Measurements from ENCODE around the gene ITGA2B. TPM values are rescaled to one million over a fixed set of nuclear protein-coding genes. Genes with fewer than 3 reads are reported as not detected.

ITGA2B gene
- total RNA-seq, 2 donors from 2014 or later: 2.2 to 3.7 TPM

DNA sequence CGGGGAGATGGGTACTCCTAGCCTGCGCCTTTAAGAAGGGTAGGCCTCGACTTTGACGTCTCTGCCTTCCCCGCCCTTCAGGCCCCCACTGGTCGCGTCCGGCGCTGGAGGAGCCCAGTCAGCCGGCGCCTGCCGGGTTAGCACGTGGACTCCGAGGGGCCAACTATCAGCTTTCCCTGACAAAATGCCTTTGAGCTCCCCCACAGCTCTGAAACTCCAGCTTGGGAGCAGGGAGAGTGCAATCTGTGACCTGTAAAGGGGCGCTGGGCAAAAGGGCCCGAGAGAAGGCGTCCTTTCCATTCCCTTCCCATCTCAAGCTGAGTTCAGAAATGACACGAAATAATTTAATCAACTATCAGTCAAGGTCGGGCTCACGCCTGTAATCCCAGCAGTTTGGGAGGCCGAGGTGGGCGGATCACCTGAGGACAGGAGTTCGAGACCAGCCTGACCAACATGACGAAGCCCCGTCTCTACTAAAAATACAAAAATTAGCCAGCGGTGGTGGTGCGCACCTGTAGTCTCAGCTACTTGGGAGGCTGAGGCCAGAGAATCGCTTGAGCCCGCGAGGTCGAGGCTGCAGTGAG, 62.5 kb downstream of the ITGA2B start:
- H3K36me3 Mint-ChIP-seq (ENCODE audit: low read depth): peaks cover 7% of the 10 kb centered on the region
- H3K27ac Mint-ChIP-seq: peak overlapping the region; percentile 90
- peak; percentile 57 for ATAC-seq (replicated peaks)
- H3K9me3 Mint-ChIP-seq: no peaks in the 10 kb centered on the region
- H3K4me3 Mint-ChIP-seq: peak overlapping the region; percentile 89
- no peaks in the 10 kb centered on the region for H3K27me3 Mint-ChIP-seq
- H3K4me1 Mint-ChIP-seq: no peaks in the 10 kb centered on the region

DNA sequence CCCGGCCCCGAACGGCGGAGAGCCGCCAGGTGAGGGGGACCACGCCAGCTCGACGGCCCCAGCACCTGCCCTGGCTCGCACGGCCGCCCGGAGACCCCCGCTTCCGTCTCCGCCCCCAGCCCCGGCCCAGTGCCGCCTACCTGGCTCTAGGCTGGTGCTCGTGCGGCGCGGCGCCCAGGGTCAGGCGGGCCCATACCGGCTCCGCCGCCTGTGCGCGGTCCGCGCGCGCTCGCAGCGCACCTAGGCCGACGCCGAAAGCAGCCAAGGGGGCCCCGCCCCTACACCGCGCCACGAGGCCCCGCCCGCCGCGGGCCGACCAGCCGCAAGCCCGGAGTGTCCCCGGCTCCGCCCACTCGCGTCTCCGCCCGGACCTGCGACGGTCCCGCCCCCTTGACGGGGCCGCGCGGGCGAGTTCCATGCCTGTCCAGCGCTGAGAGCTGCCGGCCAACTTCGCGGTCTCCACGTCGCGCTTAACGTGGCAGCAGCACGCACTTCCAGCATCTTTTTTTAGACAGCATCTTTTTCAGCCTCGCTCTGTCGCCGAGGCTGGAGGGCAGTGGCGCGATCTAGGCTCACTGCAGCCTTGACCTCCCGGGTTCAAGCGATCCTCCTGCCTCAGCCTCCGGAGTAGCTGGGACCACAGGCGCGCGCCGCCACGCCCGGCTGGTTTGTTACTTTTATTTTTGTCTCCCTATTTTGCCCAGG, 64.7 kb downstream of the ITGA2B start, which contains the start of gene SLC25A39:
Gene SLC25A39 (minus strand): TSS at position 253 of the 705 bp plus-strand sequence. CDS start 1,261 bp downstream, outside the sequence.
- no peaks in the 10 kb centered on the region for H3K4me1 Mint-ChIP-seq
- H3K4me3 Mint-ChIP-seq: peak within 1 kb of the TSS; percentile 89
- peak; percentile 83 for ATAC-seq (replicated peaks)
- H3K27ac Mint-ChIP-seq: peak within 1 kb of the TSS; percentile 90
- no peaks in the 10 kb centered on the region for H3K9me3 Mint-ChIP-seq
- peaks cover 21% of the 10 kb centered on the region for H3K36me3 Mint-ChIP-seq (ENCODE audit: low read depth)
- H3K27me3 Mint-ChIP-seq: no peaks in the 10 kb centered on the region

DNA sequence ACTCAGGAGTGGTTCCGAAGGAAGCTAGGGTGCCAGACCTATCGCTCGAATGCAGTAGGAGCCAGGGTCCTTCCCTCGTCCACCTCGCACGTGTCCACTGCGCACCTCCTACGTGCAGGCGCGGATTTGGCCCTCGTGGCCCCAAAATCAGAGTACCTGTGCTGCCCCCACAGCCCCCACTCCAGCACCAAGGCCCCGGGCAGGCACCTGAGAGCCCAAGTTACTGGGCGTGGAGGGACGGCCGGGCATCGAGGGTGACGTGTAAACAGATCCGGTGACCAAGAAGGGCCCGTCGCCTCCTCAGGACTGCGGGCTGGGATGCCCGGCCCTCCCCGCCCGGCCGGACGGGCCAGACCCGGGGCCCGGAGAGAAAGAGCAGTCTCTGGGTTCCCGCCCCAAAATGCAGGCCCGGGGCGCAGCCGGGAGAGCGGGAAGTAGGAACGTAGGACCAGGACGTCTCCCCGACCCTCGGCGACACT, 65.3 kb downstream of the ITGA2B start:
- peak overlapping the region; percentile 52 for H3K27ac Mint-ChIP-seq
- H3K4me3 Mint-ChIP-seq: peak overlapping the region; percentile 72
- peaks cover 27% of the 10 kb centered on the region for H3K36me3 Mint-ChIP-seq (ENCODE audit: low read depth)

DNA sequence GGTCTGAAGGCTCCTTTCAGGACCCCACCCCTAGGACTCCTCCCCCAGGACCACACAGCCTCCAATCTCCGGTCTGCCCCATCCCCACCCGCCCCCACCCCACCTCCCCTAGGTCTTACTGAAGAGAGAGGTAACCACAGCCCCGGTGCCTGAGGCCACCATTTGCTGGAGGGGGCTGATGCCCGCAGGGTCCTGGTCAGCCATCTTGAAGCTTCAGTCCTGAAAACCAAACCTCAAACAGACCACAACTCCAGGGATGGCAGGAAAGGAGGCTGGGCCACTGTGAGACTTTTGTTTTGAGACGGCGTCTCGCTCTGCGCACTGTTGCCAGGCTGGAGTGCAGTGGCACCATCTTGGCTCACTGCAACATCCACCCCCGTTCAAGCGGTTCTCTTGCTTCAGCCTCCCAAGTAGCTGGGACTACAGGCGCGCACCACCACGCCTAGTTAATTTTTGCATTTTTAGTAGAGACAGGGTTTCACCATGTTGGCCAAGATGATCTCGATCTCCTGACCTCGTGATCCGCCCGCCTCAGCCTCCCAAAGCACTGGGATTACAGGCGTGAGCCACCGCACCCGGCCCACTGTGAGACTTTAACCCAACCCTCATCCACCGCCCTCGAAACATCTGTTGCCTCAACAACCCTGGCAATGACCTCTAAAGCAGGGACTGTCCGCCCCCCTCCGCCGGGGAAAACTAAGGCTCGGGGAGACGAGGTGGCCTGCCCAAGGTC, 65.9 kb downstream of the ITGA2B start:
- Mint-ChIP-seq H3K36me3 (ENCODE audit: low read depth) (peaks cover 28% of the 10 kb centered on the region), H3K4me3 (peak overlapping the region; percentile 72), H3K4me1 (no peaks in the 10 kb centered on the region), H3K27ac (peak overlapping the region; percentile 52), H3K27me3 (no peaks in the 10 kb centered on the region), H3K9me3 (no peaks in the 10 kb centered on the region)
- ATAC-seq (replicated peaks): no peak

More for the DNA sequence above, 65.3 kb downstream of the ITGA2B start:
- Mint-ChIP-seq H3K27me3 (no peaks in the 10 kb centered on the region), H3K9me3 (no peaks in the 10 kb centered on the region), H3K4me1 (no peaks in the 10 kb centered on the region)
- peak; percentile 2 for ATAC-seq (replicated peaks)

DNA sequence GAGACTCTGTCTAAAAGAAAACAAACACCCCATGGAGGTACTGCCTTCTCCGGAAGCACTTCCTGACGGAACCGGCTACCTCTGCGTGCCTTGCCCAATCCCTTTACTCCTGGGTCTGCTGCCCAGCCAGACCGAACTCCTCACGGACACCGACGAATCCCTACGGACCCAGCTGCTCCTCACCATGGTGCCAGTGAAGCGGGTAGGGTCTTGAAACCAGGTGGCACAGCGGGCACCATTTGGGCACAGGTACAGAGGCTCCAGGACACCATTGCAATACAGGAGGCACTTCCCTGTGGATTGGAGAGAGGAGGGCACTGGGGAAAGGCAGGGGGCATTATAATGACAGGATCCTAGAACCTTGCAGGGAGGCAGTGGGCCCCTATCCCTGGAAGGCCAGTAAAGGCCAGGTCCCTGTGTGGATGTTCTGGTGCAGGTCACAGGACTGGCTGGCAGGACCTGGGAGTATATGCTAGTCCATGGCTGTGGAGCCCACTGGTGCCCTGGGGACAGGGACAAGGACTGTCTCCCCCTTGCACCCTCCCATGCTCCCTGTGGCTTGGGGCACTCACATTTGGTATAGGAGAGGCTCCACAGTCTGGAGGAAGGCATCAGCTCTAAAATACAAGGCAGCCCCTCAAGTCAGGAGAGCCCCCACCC, 67.1 kb downstream of the ITGA2B start:
- Mint-ChIP-seq H3K36me3 (ENCODE audit: low read depth) (peaks cover 28% of the 10 kb centered on the region), H3K4me3 (peak overlapping the region; percentile 7), H3K4me1 (no peaks in the 10 kb centered on the region), H3K27me3 (peaks cover 4% of the 10 kb centered on the region), H3K27ac (no peak overlapping the region), H3K9me3 (no peaks in the 10 kb centered on the region)
- no peak for ATAC-seq (replicated peaks)

Other genes starting within 250 kb of the ITGA2B start
- 10 to 100 TPM; 17.9 to 23.2 TPM for gene HROB, start 247.7 kb downstream of the ITGA2B start, total RNA-seq
- under 1 TPM; 0.22 to 0.58 TPM for gene ASB16, start 218.9 kb downstream of the ITGA2B start, total RNA-seq
- gene TMUB2, start 202.7 kb downstream of the ITGA2B start, total RNA-seq: 10 to 100 TPM; 26.6 to 39.6 TPM
- 10 to 100 TPM; 65.5 to 89.1 TPM for gene ATXN7L3, start 189.8 kb downstream of the ITGA2B start, total RNA-seq
- 100 to 1,000 TPM in 1 of 2 donors, 10 to 100 TPM in 1; 94.2 to 135 TPM for gene UBTF, start 170.0 kb downstream of the ITGA2B start, total RNA-seq
- not detected for gene SLC4A1, start 121.5 kb downstream of the ITGA2B start, total RNA-seq
- gene RUNDC3A, start 81.0 kb downstream of the ITGA2B start, total RNA-seq: under 1 TPM; 0.41 to 0.53 TPM
- 100 to 1,000 TPM in 1 of 2 donors, 10 to 100 TPM in 1; 60.3 to 114 TPM for gene SLC25A39, start 64.8 kb downstream of the ITGA2B start, total RNA-seq
- gene GRN, start 44.3 kb downstream of the ITGA2B start, total RNA-seq: 10 to 100 TPM; 48.5 to 54.5 TPM
- under 1 TPM; 0.17 to 0.32 TPM for gene FAM171A2, start 25.8 kb downstream of the ITGA2B start, total RNA-seq
- gene GPATCH8, start 113.8 kb upstream of the ITGA2B start, total RNA-seq: 10 to 100 TPM; 40.3 to 43.7 TPM
- not detected for gene FZD2, start 167.8 kb upstream of the ITGA2B start, total RNA-seq